ENCODE data around the gene LRBA.

Gene LRBA

DNA sequence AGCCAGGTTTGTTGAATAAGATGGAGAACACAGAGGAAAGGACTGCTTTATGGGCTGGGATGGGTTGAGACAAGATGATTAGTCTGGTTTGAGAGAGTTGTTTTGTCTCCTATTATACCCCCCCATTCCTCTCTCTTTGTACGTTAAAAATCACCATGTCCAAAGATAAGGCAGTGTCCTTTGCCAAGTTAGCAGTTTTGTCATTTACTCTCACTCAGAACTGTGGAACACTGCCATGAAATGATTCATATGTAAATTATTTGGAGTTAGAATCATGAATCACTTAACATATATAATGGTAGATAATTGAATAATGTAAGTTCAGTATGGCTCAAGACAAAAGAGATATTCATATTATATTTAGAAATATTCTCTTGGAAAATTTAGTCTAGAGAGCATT lies 785.6 kb downstream of the LRBA start:
- Histone ChIP-seq H3K27ac (ENCODE audit: low read depth, low read length) (no peak overlapping the region), H3K9me3 (ENCODE audit: control insufficient read depth in 1 of 2, low read length in 2 of 2) (no peaks in the 10 kb centered on the region)

DNA sequence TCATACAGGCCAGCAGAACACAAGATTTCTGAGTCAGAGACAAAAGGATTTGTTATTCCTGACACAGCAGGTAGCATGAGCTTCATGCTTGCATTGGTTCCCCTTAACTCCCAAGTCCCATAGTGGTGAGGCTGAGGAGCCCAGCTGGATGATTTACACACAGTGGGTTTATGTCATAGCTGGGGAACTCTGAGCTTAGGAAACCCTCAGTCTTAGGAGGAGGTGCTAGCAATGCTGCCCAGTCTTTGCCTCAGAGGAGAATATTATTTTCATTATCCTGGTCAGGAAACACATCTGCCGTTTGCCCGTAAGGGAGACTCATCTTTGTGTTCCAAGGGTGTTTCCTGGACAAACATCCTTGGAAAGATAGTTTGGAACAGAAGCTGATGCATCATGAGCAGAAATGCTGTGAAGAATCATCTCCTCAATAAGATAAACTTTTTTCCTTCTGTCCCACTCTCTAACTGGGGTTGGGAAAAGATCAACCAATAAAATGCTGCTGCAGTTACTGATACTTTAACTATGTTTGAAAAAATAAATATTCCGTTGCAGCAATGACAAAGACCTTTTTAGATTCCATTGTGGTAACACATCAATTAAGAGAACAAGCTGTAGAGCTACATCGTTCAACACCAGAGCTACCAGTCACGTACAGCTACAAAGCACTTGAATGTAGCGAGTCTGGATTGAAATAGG lies 790.0 kb downstream of the LRBA start:
- no peaks in the 10 kb centered on the region for H3K36me3 ChIP-seq (ENCODE audit: control insufficient read depth in 1 of 2, insufficient read depth in 2 of 2, low read length in 2 of 2)
- H3K4me1 ChIP-seq (ENCODE audit: control insufficient read depth in 1 of 2, insufficient read depth in 2 of 2, low read length in 2 of 2) = no peaks in the 10 kb centered on the region
- no peak overlapping the region for H3K9ac ChIP-seq (ENCODE audit: low read depth in 1 of 2, low read length in 2 of 2)
- H3K4me3 ChIP-seq (ENCODE audit: low read depth in 1 of 2, low read length in 2 of 2) = no peak overlapping the region
- H3K9me3 ChIP-seq (ENCODE audit: control insufficient read depth in 1 of 2, low read length in 2 of 2) = no peaks in the 10 kb centered on the region
- H3K27me3 ChIP-seq (ENCODE audit: control insufficient read depth in 1 of 2, insufficient read depth in 2 of 2, low read length in 2 of 2) = no peaks in the 10 kb centered on the region
- H3K27ac ChIP-seq (ENCODE audit: low read depth, low read length) = no peak overlapping the region

More for the DNA sequence above, 785.6 kb downstream of the LRBA start:
- no peaks in the 10 kb centered on the region for H3K36me3 ChIP-seq (ENCODE audit: control insufficient read depth in 1 of 2, insufficient read depth in 2 of 2, low read length in 2 of 2)
- H3K9ac ChIP-seq (ENCODE audit: low read depth in 1 of 2, low read length in 2 of 2) = no peak overlapping the region
- H3K4me1 ChIP-seq (ENCODE audit: control insufficient read depth in 1 of 2, insufficient read depth in 2 of 2, low read length in 2 of 2) = no peaks in the 10 kb centered on the region
- no peaks in the 10 kb centered on the region for H3K27me3 ChIP-seq (ENCODE audit: control insufficient read depth in 1 of 2, insufficient read depth in 2 of 2, low read length in 2 of 2)
- no peak overlapping the region for H3K4me3 ChIP-seq (ENCODE audit: low read depth in 1 of 2, low read length in 2 of 2)

DNA sequence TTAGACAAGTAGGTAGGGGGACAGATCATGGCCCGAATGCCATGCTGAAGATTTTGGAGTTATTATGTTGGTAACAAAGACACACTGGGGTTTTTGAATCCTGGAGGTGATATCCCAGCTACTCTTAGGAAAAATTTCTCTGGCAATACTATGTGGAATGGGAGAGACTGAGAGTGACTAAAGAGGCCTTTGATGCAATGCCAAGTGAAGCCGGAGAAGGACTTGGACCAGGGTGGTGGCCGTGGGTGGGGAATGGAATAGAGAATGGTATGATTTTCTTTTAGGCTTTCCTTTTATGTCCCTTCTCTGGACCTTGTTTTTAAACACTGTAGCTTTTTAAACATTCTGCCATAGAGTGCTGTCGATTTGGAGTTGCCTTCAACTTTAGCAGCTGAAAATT lies 795.2 kb downstream of the LRBA start:
- no peak overlapping the region for H3K27ac ChIP-seq (ENCODE audit: low read depth, low read length)

DNA sequence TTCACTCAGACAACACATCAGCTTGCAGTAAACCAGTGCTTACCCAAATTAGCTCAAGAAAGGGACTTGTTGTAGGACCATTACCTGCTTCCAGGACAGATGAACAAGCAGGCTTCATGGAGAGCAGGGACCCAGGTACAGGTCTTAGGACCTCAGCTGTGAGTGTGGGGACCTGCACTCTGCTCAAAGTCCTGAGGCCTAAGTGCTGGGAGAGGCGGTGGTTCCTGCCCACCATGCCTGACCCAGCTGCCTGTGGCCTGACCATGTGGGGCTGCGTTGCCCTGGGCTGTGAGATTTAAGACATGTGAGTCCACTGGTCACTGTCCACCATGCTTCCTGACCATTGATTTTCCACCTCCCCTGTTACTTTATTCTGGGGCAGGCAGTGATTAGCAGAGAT lies 796.6 kb downstream of the LRBA start:
- Histone ChIP-seq H3K27ac (ENCODE audit: low read depth, low read length) (no peak overlapping the region), H3K36me3 (ENCODE audit: control insufficient read depth in 1 of 2, insufficient read depth in 2 of 2, low read length in 2 of 2) (no peaks in the 10 kb centered on the region), H3K4me1 (ENCODE audit: control insufficient read depth in 1 of 2, insufficient read depth in 2 of 2, low read length in 2 of 2) (no peaks in the 10 kb centered on the region), H3K4me3 (ENCODE audit: low read depth in 1 of 2, low read length in 2 of 2) (no peak overlapping the region), H3K9me3 (ENCODE audit: control insufficient read depth in 1 of 2, low read length in 2 of 2) (no peaks in the 10 kb centered on the region), H3K9ac (ENCODE audit: low read depth in 1 of 2, low read length in 2 of 2) (no peak overlapping the region), H3K27me3 (ENCODE audit: control insufficient read depth in 1 of 2, insufficient read depth in 2 of 2, low read length in 2 of 2) (no peaks in the 10 kb centered on the region)

More for the DNA sequence above, 795.2 kb downstream of the LRBA start:
- H3K9me3 ChIP-seq (ENCODE audit: control insufficient read depth in 1 of 2, low read length in 2 of 2) = no peaks in the 10 kb centered on the region
- H3K4me3 ChIP-seq (ENCODE audit: low read depth in 1 of 2, low read length in 2 of 2) = no peak overlapping the region
- H3K4me1 ChIP-seq (ENCODE audit: control insufficient read depth in 1 of 2, insufficient read depth in 2 of 2, low read length in 2 of 2) = no peaks in the 10 kb centered on the region
- H3K27me3 ChIP-seq (ENCODE audit: control insufficient read depth in 1 of 2, insufficient read depth in 2 of 2, low read length in 2 of 2) = no peaks in the 10 kb centered on the region
- H3K9ac ChIP-seq (ENCODE audit: low read depth in 1 of 2, low read length in 2 of 2) = no peak overlapping the region
- no peaks in the 10 kb centered on the region for H3K36me3 ChIP-seq (ENCODE audit: control insufficient read depth in 1 of 2, insufficient read depth in 2 of 2, low read length in 2 of 2)

DNA sequence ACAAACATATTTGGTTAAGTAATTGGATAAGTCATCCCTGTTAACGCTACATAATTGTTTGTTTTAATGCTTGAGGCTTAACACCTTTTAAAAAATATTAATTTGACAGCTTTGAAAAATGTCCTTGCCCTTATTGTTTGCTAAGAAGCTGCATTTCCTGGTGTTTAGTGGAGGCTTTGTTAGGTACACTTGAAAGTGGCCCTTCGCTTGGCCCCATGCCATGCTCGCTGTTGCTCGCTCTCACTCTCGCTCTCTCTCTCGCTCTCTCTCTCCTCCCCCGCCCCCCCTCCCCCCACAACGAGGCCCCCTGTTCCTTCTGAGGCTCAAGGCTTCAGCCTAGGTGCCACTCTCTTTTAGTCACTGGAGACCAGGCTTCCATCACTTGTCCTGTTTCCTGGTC lies 797.3 kb downstream of the LRBA start:
- Histone ChIP-seq H3K4me1 (ENCODE audit: control insufficient read depth in 1 of 2, insufficient read depth in 2 of 2, low read length in 2 of 2) (no peaks in the 10 kb centered on the region), H3K27ac (ENCODE audit: low read depth, low read length) (no peak overlapping the region), H3K36me3 (ENCODE audit: control insufficient read depth in 1 of 2, insufficient read depth in 2 of 2, low read length in 2 of 2) (no peaks in the 10 kb centered on the region), H3K4me3 (ENCODE audit: low read depth in 1 of 2, low read length in 2 of 2) (no peak overlapping the region), H3K9me3 (ENCODE audit: control insufficient read depth in 1 of 2, low read length in 2 of 2) (no peaks in the 10 kb centered on the region), H3K27me3 (ENCODE audit: control insufficient read depth in 1 of 2, insufficient read depth in 2 of 2, low read length in 2 of 2) (no peaks in the 10 kb centered on the region), H3K9ac (ENCODE audit: low read depth in 1 of 2, low read length in 2 of 2) (no peak overlapping the region)

DNA sequence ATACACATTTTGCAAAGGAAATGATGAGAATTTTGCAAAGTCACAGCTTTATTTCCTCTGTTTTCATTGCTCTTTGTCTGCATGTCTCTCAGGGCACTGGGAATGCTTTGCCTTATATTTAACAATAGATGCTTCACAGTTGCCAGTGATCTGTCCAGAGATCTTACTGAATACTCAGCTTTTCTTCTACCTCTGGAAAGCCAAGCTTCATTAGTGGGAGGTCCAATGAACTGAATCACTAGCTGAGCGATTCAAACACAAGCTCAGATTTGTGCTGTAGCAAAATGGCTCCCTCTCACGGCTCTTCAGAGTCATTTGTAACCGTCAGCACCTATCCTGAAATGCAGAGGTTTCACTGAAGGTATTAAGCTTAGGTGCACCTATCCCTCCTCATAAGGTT lies 797.9 kb downstream of the LRBA start:
- Histone ChIP-seq H3K27ac (ENCODE audit: low read depth, low read length) (no peak overlapping the region), H3K36me3 (ENCODE audit: control insufficient read depth in 1 of 2, insufficient read depth in 2 of 2, low read length in 2 of 2) (no peaks in the 10 kb centered on the region), H3K27me3 (ENCODE audit: control insufficient read depth in 1 of 2, insufficient read depth in 2 of 2, low read length in 2 of 2) (no peaks in the 10 kb centered on the region), H3K4me1 (ENCODE audit: control insufficient read depth in 1 of 2, insufficient read depth in 2 of 2, low read length in 2 of 2) (no peaks in the 10 kb centered on the region), H3K9ac (ENCODE audit: low read depth in 1 of 2, low read length in 2 of 2) (no peak overlapping the region), H3K9me3 (ENCODE audit: control insufficient read depth in 1 of 2, low read length in 2 of 2) (no peaks in the 10 kb centered on the region), H3K4me3 (ENCODE audit: low read depth in 1 of 2, low read length in 2 of 2) (no peak overlapping the region)

DNA sequence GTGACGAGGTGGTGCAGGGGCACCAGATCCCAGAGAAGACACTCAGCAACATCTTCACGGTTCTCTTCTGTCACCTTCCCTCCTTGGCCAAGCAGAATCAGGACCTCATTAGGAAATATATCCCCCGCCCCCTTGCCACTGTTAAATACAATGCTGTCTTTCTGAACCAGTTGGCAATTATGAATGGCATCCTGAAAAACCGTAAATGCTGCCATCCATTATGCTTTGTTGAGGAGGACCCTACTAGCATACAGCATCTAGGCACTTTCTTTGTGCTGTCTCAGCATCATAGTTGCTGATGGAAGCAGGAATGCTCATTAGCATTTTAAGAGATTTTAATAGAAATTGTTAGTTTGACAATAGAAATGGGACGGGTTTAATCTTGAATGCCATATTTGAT lies 798.4 kb downstream of the LRBA start:
- H3K27ac ChIP-seq (ENCODE audit: low read depth, low read length) = no peak overlapping the region
- no peak overlapping the region for H3K9ac ChIP-seq (ENCODE audit: low read depth in 1 of 2, low read length in 2 of 2)
- H3K27me3 ChIP-seq (ENCODE audit: control insufficient read depth in 1 of 2, insufficient read depth in 2 of 2, low read length in 2 of 2) = no peaks in the 10 kb centered on the region
- H3K4me1 ChIP-seq (ENCODE audit: control insufficient read depth in 1 of 2, insufficient read depth in 2 of 2, low read length in 2 of 2) = no peaks in the 10 kb centered on the region
- no peak overlapping the region for H3K4me3 ChIP-seq (ENCODE audit: low read depth in 1 of 2, low read length in 2 of 2)
- no peaks in the 10 kb centered on the region for H3K9me3 ChIP-seq (ENCODE audit: control insufficient read depth in 1 of 2, low read length in 2 of 2)
- H3K36me3 ChIP-seq (ENCODE audit: control insufficient read depth in 1 of 2, insufficient read depth in 2 of 2, low read length in 2 of 2) = no peaks in the 10 kb centered on the region

DNA sequence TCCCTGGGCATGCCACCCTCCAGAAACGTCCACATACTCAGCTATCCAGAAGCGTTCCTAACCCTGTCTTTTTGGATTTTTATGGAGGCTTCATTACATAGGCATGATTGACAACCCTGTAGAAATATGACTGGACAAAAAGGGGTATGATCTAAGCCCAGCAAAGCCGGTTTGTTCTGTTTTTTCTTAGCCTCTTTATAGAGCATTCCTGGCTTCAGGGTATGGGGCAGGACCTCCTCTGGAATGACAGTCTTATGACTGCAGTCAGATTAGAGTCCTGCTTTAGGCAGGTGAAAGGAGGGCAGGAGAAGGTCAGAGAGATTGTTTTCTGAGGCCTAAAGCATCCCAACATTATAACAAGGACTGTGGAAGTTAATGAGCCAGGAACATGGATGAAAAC lies 799.5 kb downstream of the LRBA start:
- H3K27ac ChIP-seq (ENCODE audit: low read depth, low read length) = no peak overlapping the region
- no peaks in the 10 kb centered on the region for H3K9me3 ChIP-seq (ENCODE audit: control insufficient read depth in 1 of 2, low read length in 2 of 2)
- H3K9ac ChIP-seq (ENCODE audit: low read depth in 1 of 2, low read length in 2 of 2) = no peak overlapping the region
- H3K4me1 ChIP-seq (ENCODE audit: control insufficient read depth in 1 of 2, insufficient read depth in 2 of 2, low read length in 2 of 2) = no peaks in the 10 kb centered on the region
- H3K4me3 ChIP-seq (ENCODE audit: low read depth in 1 of 2, low read length in 2 of 2) = no peak overlapping the region
- no peaks in the 10 kb centered on the region for H3K36me3 ChIP-seq (ENCODE audit: control insufficient read depth in 1 of 2, insufficient read depth in 2 of 2, low read length in 2 of 2)
- H3K27me3 ChIP-seq (ENCODE audit: control insufficient read depth in 1 of 2, insufficient read depth in 2 of 2, low read length in 2 of 2) = no peaks in the 10 kb centered on the region

Data from duodenal mucosa (tissue), 2 donors.